ENCODE measurements around the gene RINT1. TPM values are rescaled to one million over a fixed set of nuclear protein-coding genes. Genes with fewer than 3 reads are reported as not detected.

Gene RINT1
- total RNA-seq, 3 donors from 2014 or later, result 12.4 to 15.6 (median 13.6) TPM

Other genes with a start within 250 kb of the RINT1 start
- gene SRPK2, start 143.3 kb upstream of the RINT1 start, total RNA-seq, result 10 to 100 TPM; 25.7 to 59.2 (median 31.6) TPM
- gene PUS7, start 9.9 kb upstream of the RINT1 start, total RNA-seq, result 1 to 10 TPM; 8.2 to 8.7 (median 8.3) TPM
- gene EFCAB10, start 49.3 kb downstream of the RINT1 start, total RNA-seq, result not detected